ENCODE data around the gene CUX1. TPM values are rescaled to one million over a fixed set of nuclear protein-coding genes. Genes with fewer than 3 reads are reported as not detected.

Gene CUX1
- total RNA-seq, 2 experiments from 2014 or later: 35.6 to 38.0 TPM

GRCh38 chr7:101922631-101923601 lies 105.5 kb downstream of the CUX1 start:
- Histone ChIP-seq H3K27me3 (ENCODE audit: control insufficient read depth in 1 of 2, insufficient read depth in 2 of 2, low read length in 2 of 2) (no peaks in the 10 kb centered on the region), H3K27ac (ENCODE audit: low read depth in 1 of 2, low read length in 2 of 2) (no peak overlapping the region), H3K36me3 (ENCODE audit: insufficient read depth, low read length) (peaks cover 2% of the 10 kb centered on the region), H3K9me3 (ENCODE audit: control insufficient read depth in 1 of 2, insufficient read depth in 1 of 2, low read length in 2 of 2) (no peaks in the 10 kb centered on the region), H3K4me3 (ENCODE audit: low read length) (no peak overlapping the region), H3K4me1 (ENCODE audit: insufficient read depth, low read length) (peaks cover 8% of the 10 kb centered on the region)
- TF ChIP-seq, protein P1, sequence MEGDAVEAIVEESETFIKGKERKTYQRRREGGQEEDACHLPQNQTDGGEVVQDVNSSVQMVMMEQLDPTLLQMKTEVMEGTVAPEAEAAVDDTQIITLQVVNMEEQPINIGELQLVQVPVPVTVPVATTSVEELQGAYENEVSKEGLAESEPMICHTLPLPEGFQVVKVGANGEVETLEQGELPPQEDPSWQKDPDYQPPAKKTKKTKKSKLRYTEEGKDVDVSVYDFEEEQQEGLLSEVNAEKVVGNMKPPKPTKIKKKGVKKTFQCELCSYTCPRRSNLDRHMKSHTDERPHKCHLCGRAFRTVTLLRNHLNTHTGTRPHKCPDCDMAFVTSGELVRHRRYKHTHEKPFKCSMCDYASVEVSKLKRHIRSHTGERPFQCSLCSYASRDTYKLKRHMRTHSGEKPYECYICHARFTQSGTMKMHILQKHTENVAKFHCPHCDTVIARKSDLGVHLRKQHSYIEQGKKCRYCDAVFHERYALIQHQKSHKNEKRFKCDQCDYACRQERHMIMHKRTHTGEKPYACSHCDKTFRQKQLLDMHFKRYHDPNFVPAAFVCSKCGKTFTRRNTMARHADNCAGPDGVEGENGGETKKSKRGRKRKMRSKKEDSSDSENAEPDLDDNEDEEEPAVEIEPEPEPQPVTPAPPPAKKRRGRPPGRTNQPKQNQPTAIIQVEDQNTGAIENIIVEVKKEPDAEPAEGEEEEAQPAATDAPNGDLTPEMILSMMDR (IDR thresholded peaks at IDR 0.05): no peak
- no peaks in the 10 kb centered on the region for H3K27me3 Mint-ChIP-seq
- ChIA-PET POLR2A (no interaction called here), CTCF (no interaction called here)
- no peak for DNase-seq
- H3K4me3 Mint-ChIP-seq: no peak overlapping the region
- no peak overlapping the region for H3K27ac Mint-ChIP-seq
- no peaks in the 10 kb centered on the region for H3K9me3 Mint-ChIP-seq
- intact Hi-C loops (cut with DNase I, micrococcal nuclease): no loop called here
- H3K36me3 Mint-ChIP-seq (ENCODE audit: low read depth): peaks cover 11% of the 10 kb centered on the region
- H3K4me1 Mint-ChIP-seq (ENCODE audit: low read depth): no peaks in the 10 kb centered on the region
- no peak for ATAC-seq (ENCODE audit: poor library complexity)

- ATAC-seq (ENCODE audit: poor library complexity) (no peak), DNase-seq (no peak)
- Mint-ChIP-seq H3K9me3 (no peaks in the 10 kb centered on the region), H3K27ac (no peak overlapping the region), H3K4me3 (no peak overlapping the region), H3K27me3 (no peaks in the 10 kb centered on the region), H3K36me3 (ENCODE audit: low read depth) (peaks cover 10% of the 10 kb centered on the region), H3K4me1 (ENCODE audit: low read depth) (no peaks in the 10 kb centered on the region)
- POLR2A ChIA-PET: no interaction called here
- Histone ChIP-seq H3K27ac (ENCODE audit: low read depth in 1 of 2, low read length in 2 of 2) (no peak overlapping the region), H3K36me3 (ENCODE audit: insufficient read depth, low read length) (peaks cover 2% of the 10 kb centered on the region), H3K27me3 (ENCODE audit: control insufficient read depth in 1 of 2, insufficient read depth in 2 of 2, low read length in 2 of 2) (no peaks in the 10 kb centered on the region), H3K4me3 (ENCODE audit: low read length) (no peak overlapping the region), H3K4me1 (ENCODE audit: insufficient read depth, low read length) (peaks cover 8% of the 10 kb centered on the region), H3K9me3 (ENCODE audit: control insufficient read depth in 1 of 2, insufficient read depth in 1 of 2, low read length in 2 of 2) (no peaks in the 10 kb centered on the region)
- TF ChIP-seq, protein P1 (IDR thresholded peaks at IDR 0.05): no peak
- CTCF ChIA-PET: no interaction called here
- intact Hi-C loops (cut with DNase I, micrococcal nuclease): no loop called here
Measured at GRCh38 chr7:101923602-101923985, 106.2 kb downstream of the CUX1 start.

- peaks cover 10% of the 10 kb centered on the region for H3K36me3 Mint-ChIP-seq (ENCODE audit: low read depth)
- no peaks in the 10 kb centered on the region for H3K4me1 Mint-ChIP-seq (ENCODE audit: low read depth)
- ChIA-PET POLR2A (no interaction called here), CTCF (no interaction called here)
- H3K4me3 Mint-ChIP-seq: no peak overlapping the region
- no peak overlapping the region for H3K27ac Mint-ChIP-seq
- intact Hi-C loops (cut with DNase I, micrococcal nuclease): no loop called here
- Histone ChIP-seq H3K27me3 (ENCODE audit: control insufficient read depth in 1 of 2, insufficient read depth in 2 of 2, low read length in 2 of 2) (no peaks in the 10 kb centered on the region), H3K36me3 (ENCODE audit: insufficient read depth, low read length) (no peaks in the 10 kb centered on the region), H3K4me1 (ENCODE audit: insufficient read depth, low read length) (peaks cover 8% of the 10 kb centered on the region), H3K4me3 (ENCODE audit: low read length) (no peak overlapping the region), H3K27ac (ENCODE audit: low read depth in 1 of 2, low read length in 2 of 2) (no peak overlapping the region), H3K9me3 (ENCODE audit: control insufficient read depth in 1 of 2, insufficient read depth in 1 of 2, low read length in 2 of 2) (no peaks in the 10 kb centered on the region)
- no peak for ATAC-seq (ENCODE audit: poor library complexity)
- no peaks in the 10 kb centered on the region for H3K27me3 Mint-ChIP-seq
- H3K9me3 Mint-ChIP-seq: no peaks in the 10 kb centered on the region
- TF ChIP-seq, protein P1 (IDR thresholded peaks at IDR 0.05): no peak
- no peak for DNase-seq
Measured at GRCh38 chr7:101924171-101924570, 106.7 kb downstream of the CUX1 start.
